ENCODE measurements around the gene NSMF.

The NSMF gene

GRCh38 chr9:137444106-137444790 lies 14.9 kb downstream of the NSMF start:
- no peak for DNase-seq

- DNase-seq = no peak
Measured at GRCh38 chr9:137441935-137442321, 17.2 kb downstream of the NSMF start.

- DNase-seq = no peak
Measured at GRCh38 chr9:137441289-137441934, 17.7 kb downstream of the NSMF start, which contains the start of gene ENTPD8. TSS of gene ENTPD8 (minus strand) at chr9:137441357. CDS start at chr9:137438285, 3,072 bp downstream.

GRCh38 chr9:137439158-137439714 lies 19.9 kb downstream of the NSMF start:
- DNase-seq = no peak

GRCh38 chr9:137438591-137439157 lies 20.5 kb downstream of the NSMF start:
- no peak for DNase-seq

- DNase-seq = no peak
Measured at GRCh38 chr9:137437691-137438590, 21.2 kb downstream of the NSMF start.

- DNase-seq = no peak
Measured at GRCh38 chr9:137436761-137437600, 22.2 kb downstream of the NSMF start.

GRCh38 chr9:137435980-137436760 lies 23.0 kb downstream of the NSMF start:
- peak; percentile 42 for DNase-seq

- no peak for DNase-seq
Measured at GRCh38 chr9:137435381-137435891, 23.7 kb downstream of the NSMF start.

- no peak for DNase-seq
Measured at GRCh38 chr9:137434498-137435380, 24.4 kb downstream of the NSMF start.

- DNase-seq = no peak
Measured at GRCh38 chr9:137433916-137434431, 25.2 kb downstream of the NSMF start.

GRCh38 chr9:137433349-137433915 lies 25.7 kb downstream of the NSMF start:
- DNase-seq = no peak

GRCh38 chr9:137432687-137433348 lies 26.3 kb downstream of the NSMF start:
- DNase-seq = no peak

- no peak for DNase-seq
Measured at GRCh38 chr9:137431416-137431931, 27.7 kb downstream of the NSMF start.

- DNase-seq = no peak
Measured at GRCh38 chr9:137430723-137431415, 28.3 kb downstream of the NSMF start.

- no peak for DNase-seq
Measured at GRCh38 chr9:137429974-137430722, 29.0 kb downstream of the NSMF start.

GRCh38 chr9:137429546-137429890 lies 29.6 kb downstream of the NSMF start:
- no peak for DNase-seq
